ENCODE results near the gene SGF29. TPM values are rescaled to one million over a fixed set of nuclear protein-coding genes. Genes with fewer than 3 reads are reported as not detected.

SGF29 gene
- total and polyA plus RNA-seq, 2 of the 4 experiments (the other 2 are of a cell fraction), result 4.3 to 7.7 TPM

DNA sequence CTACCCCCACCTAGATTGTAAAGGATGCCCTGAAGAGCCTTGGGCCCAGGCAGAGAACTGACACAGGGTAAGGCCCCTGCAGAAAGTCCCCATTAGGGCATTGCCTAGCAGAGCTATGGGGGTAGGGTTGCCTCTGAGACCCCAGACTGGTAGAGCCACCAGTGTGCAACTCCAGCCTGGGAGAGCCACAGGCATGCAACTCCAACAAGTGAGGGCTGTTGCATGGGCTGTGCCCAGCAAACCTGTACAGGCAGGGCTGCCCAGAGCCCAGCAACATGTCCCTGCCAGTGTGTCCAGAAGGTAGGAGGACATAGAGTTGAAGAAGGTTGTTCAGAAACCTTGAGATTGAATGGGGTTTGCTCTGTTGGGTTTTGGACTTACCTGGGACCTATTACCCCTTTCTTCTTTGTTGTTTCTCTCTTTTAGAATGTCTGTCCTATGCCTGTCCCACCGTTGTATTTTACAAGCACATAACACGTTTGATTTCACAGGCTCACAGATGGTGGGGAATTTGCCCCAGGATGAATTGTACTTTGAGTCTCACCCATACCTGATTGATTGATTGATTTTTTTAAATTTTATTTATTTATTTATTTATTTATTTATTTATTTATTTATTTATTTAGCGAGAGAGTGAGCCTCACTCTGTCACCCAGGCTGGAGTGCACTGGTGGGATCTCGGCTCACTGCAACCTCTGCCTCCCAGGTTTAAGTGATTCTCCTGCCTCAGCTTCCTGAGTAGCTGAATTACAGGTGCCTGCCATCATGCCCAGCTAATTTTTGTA lies 16.4 kb downstream of the SGF29 start:
- H4K5ac ChIP-seq (ENCODE audit: low read depth, low read length), result no peak overlapping the region
- peaks cover 3% of the 10 kb centered on the region for H3K9me3 ChIP-seq (ENCODE audit: control insufficient read depth, insufficient read depth, low read length)
- no peak overlapping the region for H3K27ac ChIP-seq (ENCODE audit: insufficient read depth, low read length)
- H2AK9ac ChIP-seq (replicated peaks; ENCODE audit: low read depth, low read length, poor library complexity), result no peak overlapping the region
- H3K4me3 ChIP-seq (ENCODE audit: insufficient read depth, low read depth, low read length), result no peak overlapping the region
- H3K36me3 ChIP-seq (ENCODE audit: control insufficient read depth, insufficient read depth, low read length), result peaks cover under 1% of the 10 kb centered on the region; the same call in 1 of the 2 replicates
- H2AFZ ChIP-seq (replicated peaks; ENCODE audit: low read length, poor library complexity), result no peak overlapping the region
- H2BK5ac ChIP-seq (ENCODE audit: low read depth, low read length, poor library complexity, severe bottlenecking), result no peak overlapping the region
- TF ChIP-seq, protein P1, sequence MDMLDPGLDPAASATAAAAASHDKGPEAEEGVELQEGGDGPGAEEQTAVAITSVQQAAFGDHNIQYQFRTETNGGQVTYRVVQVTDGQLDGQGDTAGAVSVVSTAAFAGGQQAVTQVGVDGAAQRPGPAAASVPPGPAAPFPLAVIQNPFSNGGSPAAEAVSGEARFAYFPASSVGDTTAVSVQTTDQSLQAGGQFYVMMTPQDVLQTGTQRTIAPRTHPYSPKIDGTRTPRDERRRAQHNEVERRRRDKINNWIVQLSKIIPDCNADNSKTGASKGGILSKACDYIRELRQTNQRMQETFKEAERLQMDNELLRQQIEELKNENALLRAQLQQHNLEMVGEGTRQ (IDR thresholded peaks at IDR 0.05; ENCODE audit: low read depth, low read length), result no peak
- no peak for TF ChIP-seq RAD21 (IDR thresholded peaks at IDR 0.05; ENCODE audit: low read length)
- no peak for TF ChIP-seq BHLHE40 (IDR thresholded peaks at IDR 0.05; ENCODE audit: low read depth, low read length)
- TF ChIP-seq, protein P2, sequence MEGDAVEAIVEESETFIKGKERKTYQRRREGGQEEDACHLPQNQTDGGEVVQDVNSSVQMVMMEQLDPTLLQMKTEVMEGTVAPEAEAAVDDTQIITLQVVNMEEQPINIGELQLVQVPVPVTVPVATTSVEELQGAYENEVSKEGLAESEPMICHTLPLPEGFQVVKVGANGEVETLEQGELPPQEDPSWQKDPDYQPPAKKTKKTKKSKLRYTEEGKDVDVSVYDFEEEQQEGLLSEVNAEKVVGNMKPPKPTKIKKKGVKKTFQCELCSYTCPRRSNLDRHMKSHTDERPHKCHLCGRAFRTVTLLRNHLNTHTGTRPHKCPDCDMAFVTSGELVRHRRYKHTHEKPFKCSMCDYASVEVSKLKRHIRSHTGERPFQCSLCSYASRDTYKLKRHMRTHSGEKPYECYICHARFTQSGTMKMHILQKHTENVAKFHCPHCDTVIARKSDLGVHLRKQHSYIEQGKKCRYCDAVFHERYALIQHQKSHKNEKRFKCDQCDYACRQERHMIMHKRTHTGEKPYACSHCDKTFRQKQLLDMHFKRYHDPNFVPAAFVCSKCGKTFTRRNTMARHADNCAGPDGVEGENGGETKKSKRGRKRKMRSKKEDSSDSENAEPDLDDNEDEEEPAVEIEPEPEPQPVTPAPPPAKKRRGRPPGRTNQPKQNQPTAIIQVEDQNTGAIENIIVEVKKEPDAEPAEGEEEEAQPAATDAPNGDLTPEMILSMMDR (conservative IDR thresholded peaks at IDR 0.05; ENCODE audit: low read depth, low read length), result no peak
- TF ChIP-seq SMC3 (IDR thresholded peaks at IDR 0.05; ENCODE audit: low read depth, low read length), result no peak
- TF ChIP-seq, protein P3, sequence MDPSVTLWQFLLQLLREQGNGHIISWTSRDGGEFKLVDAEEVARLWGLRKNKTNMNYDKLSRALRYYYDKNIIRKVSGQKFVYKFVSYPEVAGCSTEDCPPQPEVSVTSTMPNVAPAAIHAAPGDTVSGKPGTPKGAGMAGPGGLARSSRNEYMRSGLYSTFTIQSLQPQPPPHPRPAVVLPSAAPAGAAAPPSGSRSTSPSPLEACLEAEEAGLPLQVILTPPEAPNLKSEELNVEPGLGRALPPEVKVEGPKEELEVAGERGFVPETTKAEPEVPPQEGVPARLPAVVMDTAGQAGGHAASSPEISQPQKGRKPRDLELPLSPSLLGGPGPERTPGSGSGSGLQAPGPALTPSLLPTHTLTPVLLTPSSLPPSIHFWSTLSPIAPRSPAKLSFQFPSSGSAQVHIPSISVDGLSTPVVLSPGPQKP (IDR thresholded peaks at IDR 0.05; ENCODE audit: borderline replicate concordance, low read depth, low read length), result no peak
- no peak for TF ChIP-seq MAFK (IDR thresholded peaks at IDR 0.05; ENCODE audit: low read depth, low read length)
- no peak for TF ChIP-seq CHD1 (IDR thresholded peaks at IDR 0.05; ENCODE audit: low read depth, low read length)
- TF ChIP-seq POLR2A (IDR thresholded peaks at IDR 0.05; ENCODE audit: low read depth, low read length), result no peak
- TF ChIP-seq FOS (IDR thresholded peaks at IDR 0.05; ENCODE audit: low read depth, low read length), result no peak
- no peak for TF ChIP-seq MXI1 (IDR thresholded peaks at IDR 0.05; ENCODE audit: borderline replicate concordance, low read depth, low read length)
- no peak for TF ChIP-seq RFX5 (IDR thresholded peaks at IDR 0.05; ENCODE audit: low read depth, low read length)
- no peak for TF ChIP-seq NFE2L2 (IDR thresholded peaks at IDR 0.05; ENCODE audit: low read depth, low read length)
- no peak for TF ChIP-seq RCOR1 (IDR thresholded peaks at IDR 0.05; ENCODE audit: insufficient replicate concordance, low read length)
- no peak for TF ChIP-seq MAZ (IDR thresholded peaks at IDR 0.05; ENCODE audit: borderline replicate concordance, low read depth, low read length)
- no peak for TF ChIP-seq CEBPB (IDR thresholded peaks at IDR 0.05; ENCODE audit: low read depth, low read length)
- no peak overlapping the region for H3K14ac ChIP-seq (replicated peaks; ENCODE audit: low read depth, low read length)
- H4K91ac ChIP-seq (ENCODE audit: insufficient read depth, low read depth, low read length), result no peak overlapping the region
- peaks cover 1% of the 10 kb centered on the region; the same call in 1 of the 2 replicates for H3K9me1 ChIP-seq (ENCODE audit: insufficient read depth, low read length)
- no peak for DNase-seq
- H3K18ac ChIP-seq (ENCODE audit: low read depth, low read length), result no peak overlapping the region
- in situ Hi-C loops (cut with MboI; ENCODE audit: low sequenced_read_pairs) (no loop called here), dilution Hi-C loops (cut with HindIII; ENCODE audit: low sequenced_read_pairs, unreplicated experiment) (no loop called here), intact Hi-C loops (cut with micrococcal nuclease) (no loop called here)
- H2BK15ac ChIP-seq (ENCODE audit: low read depth, low read length), result no peak overlapping the region
- ChIA-PET CTCF (no interaction called here), POLR2A (ENCODE audit: unreplicated experiment) (no interaction called here)
- no peaks in the 10 kb centered on the region for H3K27me3 ChIP-seq (ENCODE audit: control insufficient read depth, insufficient read depth, low read length)
- peaks cover 9% of the 10 kb centered on the region for H3K4me1 ChIP-seq (ENCODE audit: control insufficient read depth, insufficient read depth, low read length)
- no CpG with 5 or more reads among the region's 4 CpGs for WGBS, 2 experiments (ENCODE audit: extremely low coverage in 2 of 2, insufficient read length in 1 of 2)
- no peak overlapping the region for H3K56ac ChIP-seq (ENCODE audit: extremely low read depth, insufficient read depth, low read length)
- no peak overlapping the region for H2BK120ac ChIP-seq (ENCODE audit: low read depth, low read length)
- H3K23ac ChIP-seq (ENCODE audit: low read depth, low read length), result no peak overlapping the region
- H2BK20ac ChIP-seq (ENCODE audit: low read depth, low read length), result no peak overlapping the region
- no peak overlapping the region for H2AK5ac ChIP-seq (ENCODE audit: low read depth, low read length)
- no peak overlapping the region for H3K9ac ChIP-seq (ENCODE audit: low read depth, low read length)
- no peak overlapping the region for H3K4me2 ChIP-seq (ENCODE audit: low read depth, low read length)
- H4K8ac ChIP-seq (ENCODE audit: low read depth in 2 of 2, low read length in 2 of 2), result no peak overlapping the region
- no peaks in the 10 kb centered on the region for H4K20me1 ChIP-seq (ENCODE audit: insufficient read depth, low read length)
- H3K79me1 ChIP-seq (ENCODE audit: low read depth in 1 of 2, low read length in 2 of 2), result peaks cover 10 to 18% of the 10 kb centered on the region in 2 experiments; a peak in 2 of 4 replicates
- no peak for ATAC-seq (ENCODE audit: low read depth)
- H3K4ac ChIP-seq (ENCODE audit: low read depth, low read length), result no peak overlapping the region
- no TSS peak for BruUV-seq (replicated peaks)

Measured in IMR-90 (cell line).